ENCODE data around the gene TRIM9.
A peak's percentile ranks its signal among the peaks of the same experiment; 100 is the strongest.

Gene TRIM9

DNA sequence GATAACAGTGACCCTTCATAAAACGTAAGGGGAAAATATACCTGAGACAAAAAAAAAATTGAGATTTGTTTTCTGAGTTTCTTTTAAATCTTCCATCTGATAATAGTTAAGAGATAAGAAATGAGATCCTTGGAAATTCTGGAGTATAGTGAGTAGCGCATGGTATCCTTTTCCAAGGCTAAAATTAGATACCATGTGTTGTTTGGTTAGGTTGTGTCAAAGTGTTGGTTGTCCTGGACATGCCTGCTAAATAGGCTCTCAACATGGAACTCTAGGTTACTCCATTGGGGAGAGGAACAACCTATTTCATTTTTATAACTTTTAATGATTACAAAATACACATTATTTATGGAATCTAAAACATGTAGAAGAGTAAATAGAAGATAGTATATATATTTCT is 165.4 kb downstream of the TRIM9 start:
- H3K9ac ChIP-seq = peak overlapping the region in 3 of 11 experiments; percentile 75 to 79 (median 78); a peak in 4 of 22 replicates
- peak overlapping the region in 1 of 10 experiments; percentile 2; a peak in 1 of 20 replicates for H3K4me3 ChIP-seq
- H3K27ac ChIP-seq = peak overlapping the region; percentile 76 to 94 (median 88); a peak in 21 of 22 replicates
- no peaks in the 10 kb centered on the region for H4K20me1 ChIP-seq
- H3K4me1 ChIP-seq = peaks cover 22 to 98% (median 70%) of the 10 kb centered on the region in 10 experiments
- no peak for TF ChIP-seq Cebpa-rat (IDR thresholded peaks at IDR 0.05)
- H3K9me3 ChIP-seq (replicated peaks in 1 of 11) = peaks cover 0 to 25% (median 0%) of the 10 kb centered on the region in 11 experiments; a peak in 5 of 22 replicates
- peaks cover 0 to 88% (median 0%) of the 10 kb centered on the region in 11 experiments; a peak in 8 of 22 replicates for H3K36me3 ChIP-seq
- H3K4me2 ChIP-seq = peak overlapping the region in 8 of 11 experiments; percentile 76 to 94 (median 80); a peak in 11 of 22 replicates
- no peaks in the 10 kb centered on the region for H3K27me3 ChIP-seq

DNA sequence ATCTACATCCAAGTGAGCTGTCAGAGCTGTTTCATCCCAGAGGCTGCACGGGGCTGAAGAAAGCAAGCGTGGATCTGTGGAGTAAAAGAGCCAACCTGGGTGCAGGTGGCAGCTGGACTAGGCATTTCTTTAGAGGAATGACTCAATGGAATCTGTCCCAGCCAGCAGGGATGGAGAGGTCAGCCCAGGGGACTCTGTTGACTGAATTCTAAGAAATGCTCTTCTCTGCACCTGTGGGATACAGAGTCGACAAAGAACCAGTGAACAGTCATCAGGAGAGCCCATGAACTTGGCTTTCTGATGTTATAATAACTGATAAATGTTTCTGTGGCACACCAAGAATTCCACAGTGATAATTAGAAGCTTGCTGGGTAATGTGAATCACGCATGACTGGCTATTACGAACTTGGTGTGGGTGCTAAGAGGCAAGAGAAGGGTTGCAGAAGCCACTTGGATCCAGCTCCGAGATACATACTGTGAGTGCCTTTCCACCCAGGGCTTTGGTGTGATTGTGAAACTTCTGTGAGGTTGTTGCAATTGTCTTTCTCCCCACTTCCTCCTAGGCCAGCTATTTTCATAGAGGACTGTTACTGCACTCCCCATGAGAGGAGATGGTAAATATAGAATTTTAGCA is 166.8 kb downstream of the TRIM9 start:
- Histone ChIP-seq H3K4me3 (peak overlapping the region in 3 of 10 experiments; percentile 7 to 26 (median 16); a peak in 3 of 20 replicates), H3K36me3 (peaks cover 0 to 88% (median 0%) of the 10 kb centered on the region in 11 experiments; a peak in 8 of 22 replicates), H3K9me3 (replicated peaks in 1 of 11) (peaks cover 0 to 25% (median 0%) of the 10 kb centered on the region in 11 experiments; a peak in 5 of 22 replicates), H3K27ac (peak overlapping the region; percentile 76 to 94 (median 88)), H3K9ac (peak overlapping the region; percentile 55 to 80 (median 73); a peak in 20 of 22 replicates), H4K20me1 (no peaks in the 10 kb centered on the region), H3K4me1 (peaks cover 22 to 88% (median 69%) of the 10 kb centered on the region in 10 experiments), H3K4me2 (peak overlapping the region; percentile 48 to 94 (median 78)), H3K27me3 (no peaks in the 10 kb centered on the region)
- peak; percentile 91 to 99 (median 98) for TF ChIP-seq Cebpa-rat (IDR thresholded peaks at IDR 0.05)

DNA sequence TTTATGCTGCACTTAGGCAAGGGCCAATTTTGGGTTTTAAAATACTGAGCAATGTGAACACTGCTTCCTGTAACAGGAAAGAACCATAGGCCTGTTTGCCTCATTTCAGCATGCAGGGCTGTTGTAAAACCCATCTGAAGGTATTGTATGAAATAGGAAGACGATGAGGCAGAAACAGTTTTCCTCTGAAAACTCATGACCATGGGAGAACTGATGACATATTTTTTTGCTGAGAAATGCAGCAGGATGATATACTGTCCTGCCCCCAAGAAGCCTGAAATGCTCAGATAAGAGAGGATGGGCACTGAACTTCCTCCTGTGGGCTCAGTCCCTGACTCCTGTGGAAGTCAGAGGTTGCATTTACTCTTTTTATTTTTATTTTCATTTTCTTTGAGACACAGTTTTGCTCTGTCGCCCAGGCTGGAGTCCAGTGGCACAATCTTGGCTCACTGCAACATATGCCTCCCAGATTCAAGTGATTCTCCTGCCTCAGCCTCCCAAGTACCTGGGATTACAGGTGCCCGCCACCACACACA is 168.0 kb downstream of the TRIM9 start:
- H3K9me3 ChIP-seq (replicated peaks in 1 of 11) = peaks cover 0 to 25% (median 0%) of the 10 kb centered on the region in 11 experiments; a peak in 5 of 22 replicates
- H3K27me3 ChIP-seq = no peaks in the 10 kb centered on the region
- peaks cover 22 to 79% (median 58%) of the 10 kb centered on the region in 10 experiments for H3K4me1 ChIP-seq
- TF ChIP-seq Cebpa-rat (IDR thresholded peaks at IDR 0.05) = peak in 7 of 11 experiments; percentile 22 to 82 (median 55); a peak in 10 of 22 replicates
- H3K27ac ChIP-seq = peak overlapping the region; percentile 76 to 94 (median 88)
- H3K9ac ChIP-seq = peak overlapping the region in 10 of 11 experiments; percentile 35 to 80 (median 74); a peak in 16 of 22 replicates
- H3K36me3 ChIP-seq = peaks cover 0 to 88% (median 0%) of the 10 kb centered on the region in 11 experiments; a peak in 8 of 22 replicates
- H3K4me2 ChIP-seq = peak overlapping the region; percentile 48 to 94 (median 78); a peak in 20 of 22 replicates
- peak overlapping the region in 1 of 10 experiments; percentile 30; a peak in 3 of 20 replicates for H3K4me3 ChIP-seq
- H4K20me1 ChIP-seq = no peaks in the 10 kb centered on the region
